Measurements from ENCODE around the gene GIMAP6. TPM values are rescaled to one million over a fixed set of nuclear protein-coding genes. Genes with fewer than 3 reads are reported as not detected.

Gene GIMAP6
- polyA plus RNA-seq, 2 of the 4 experiments (the other 2 are of a cell fraction) = not detected

Other genes with a start within 250 kb of the GIMAP6 start
- not detected in 2 replicates for gene GIMAP8, start 181.8 kb downstream of the GIMAP6 start, polyA plus RNA-seq (2011; rRNA removed)
- gene GIMAP8, start 181.8 kb downstream of the GIMAP6 start, polyA plus RNA-seq (2017; fragmentation: RNase III; extraction: RNeasy Plus Mini Kit Qiagen cat#74134 plus additional on column Dnase treatment) = not detected in 3 replicates
- gene GIMAP7, start 117.5 kb downstream of the GIMAP6 start, polyA plus RNA-seq (2011; rRNA removed) = not detected in 2 replicates
- gene GIMAP7, start 117.5 kb downstream of the GIMAP6 start, polyA plus RNA-seq (2017; fragmentation: RNase III; extraction: RNeasy Plus Mini Kit Qiagen cat#74134 plus additional on column Dnase treatment) = not detected in 3 replicates
- gene GIMAP4, start 65.0 kb downstream of the GIMAP6 start, polyA plus RNA-seq (2011; rRNA removed) = not detected in 2 replicates
- not detected in 3 replicates for gene GIMAP4, start 65.0 kb downstream of the GIMAP6 start, polyA plus RNA-seq (2017; fragmentation: RNase III; extraction: RNeasy Plus Mini Kit Qiagen cat#74134 plus additional on column Dnase treatment)
- gene GIMAP2, start 53.3 kb upstream of the GIMAP6 start, polyA plus RNA-seq (2011; rRNA removed) = 0.12 and 0.14 TPM in 2 replicates
- gene GIMAP2, start 53.3 kb upstream of the GIMAP6 start, polyA plus RNA-seq (2017; fragmentation: RNase III; extraction: RNeasy Plus Mini Kit Qiagen cat#74134 plus additional on column Dnase treatment) = 0.12 TPM in 1 of 3 replicates, not detected in the others
- not detected in 2 replicates for gene GIMAP1, start 84.2 kb upstream of the GIMAP6 start, polyA plus RNA-seq (2011; rRNA removed)
- not detected in 3 replicates for gene GIMAP1, start 84.2 kb upstream of the GIMAP6 start, polyA plus RNA-seq (2017; fragmentation: RNase III; extraction: RNeasy Plus Mini Kit Qiagen cat#74134 plus additional on column Dnase treatment)
- not detected in 2 replicates for gene GIMAP5, start 105.0 kb upstream of the GIMAP6 start, polyA plus RNA-seq (2011; rRNA removed)
- gene GIMAP5, start 105.0 kb upstream of the GIMAP6 start, polyA plus RNA-seq (2017; fragmentation: RNase III; extraction: RNeasy Plus Mini Kit Qiagen cat#74134 plus additional on column Dnase treatment) = not detected in 3 replicates
- gene TMEM176B, start 168.0 kb upstream of the GIMAP6 start, polyA plus RNA-seq (2011; rRNA removed) = 0.10 and 0.26 TPM in 2 replicates
- gene TMEM176B, start 168.0 kb upstream of the GIMAP6 start, polyA plus RNA-seq (2017; fragmentation: RNase III; extraction: RNeasy Plus Mini Kit Qiagen cat#74134 plus additional on column Dnase treatment) = not detected in 3 replicates
- gene TMEM176A, start 168.4 kb upstream of the GIMAP6 start, polyA plus RNA-seq (2011; rRNA removed) = 0.05 TPM in 1 of 2 replicates, not detected in the other
- not detected in 3 replicates for gene TMEM176A, start 168.4 kb upstream of the GIMAP6 start, polyA plus RNA-seq (2017; fragmentation: RNase III; extraction: RNeasy Plus Mini Kit Qiagen cat#74134 plus additional on column Dnase treatment)
- not detected in 2 replicates for gene AOC1, start 220.1 kb upstream of the GIMAP6 start, polyA plus RNA-seq (2011; rRNA removed)
- not detected in 3 replicates for gene AOC1, start 220.1 kb upstream of the GIMAP6 start, polyA plus RNA-seq (2017; fragmentation: RNase III; extraction: RNeasy Plus Mini Kit Qiagen cat#74134 plus additional on column Dnase treatment)